HG03457 (cell line): ENCODE data around the gene TACC2.

Experiments
- ATAC-seq: cut with Tn5 transposase; IDR thresholded peaks from one replicate; pipeline ENCODE4 v1.9.1; 2021; ENCODE audit warnings: moderate number of reproducible peaks; ENCODE audit not compliant: unreplicated experiment

TACC2 gene

DNA sequence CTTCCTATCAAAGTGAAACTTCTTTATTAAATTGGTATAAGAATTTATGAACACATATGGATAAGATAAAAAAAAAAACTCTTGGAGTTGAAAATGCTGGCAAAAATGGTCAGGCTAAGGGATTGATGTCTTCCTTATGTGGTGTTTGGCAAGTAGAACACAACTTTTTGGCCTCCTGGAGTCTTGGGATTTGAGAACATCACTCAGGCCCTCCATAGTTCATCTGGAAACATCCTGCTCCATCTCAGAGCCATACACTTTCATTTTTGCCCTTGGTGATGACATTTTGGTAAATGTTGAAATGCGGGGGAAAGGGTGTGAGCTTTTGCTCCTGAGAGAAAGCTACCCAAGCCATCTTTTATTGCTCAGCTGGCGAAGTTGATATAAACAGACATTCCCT lies 254.6 kb downstream of the TACC2 start:
- no peak for ATAC-seq

DNA sequence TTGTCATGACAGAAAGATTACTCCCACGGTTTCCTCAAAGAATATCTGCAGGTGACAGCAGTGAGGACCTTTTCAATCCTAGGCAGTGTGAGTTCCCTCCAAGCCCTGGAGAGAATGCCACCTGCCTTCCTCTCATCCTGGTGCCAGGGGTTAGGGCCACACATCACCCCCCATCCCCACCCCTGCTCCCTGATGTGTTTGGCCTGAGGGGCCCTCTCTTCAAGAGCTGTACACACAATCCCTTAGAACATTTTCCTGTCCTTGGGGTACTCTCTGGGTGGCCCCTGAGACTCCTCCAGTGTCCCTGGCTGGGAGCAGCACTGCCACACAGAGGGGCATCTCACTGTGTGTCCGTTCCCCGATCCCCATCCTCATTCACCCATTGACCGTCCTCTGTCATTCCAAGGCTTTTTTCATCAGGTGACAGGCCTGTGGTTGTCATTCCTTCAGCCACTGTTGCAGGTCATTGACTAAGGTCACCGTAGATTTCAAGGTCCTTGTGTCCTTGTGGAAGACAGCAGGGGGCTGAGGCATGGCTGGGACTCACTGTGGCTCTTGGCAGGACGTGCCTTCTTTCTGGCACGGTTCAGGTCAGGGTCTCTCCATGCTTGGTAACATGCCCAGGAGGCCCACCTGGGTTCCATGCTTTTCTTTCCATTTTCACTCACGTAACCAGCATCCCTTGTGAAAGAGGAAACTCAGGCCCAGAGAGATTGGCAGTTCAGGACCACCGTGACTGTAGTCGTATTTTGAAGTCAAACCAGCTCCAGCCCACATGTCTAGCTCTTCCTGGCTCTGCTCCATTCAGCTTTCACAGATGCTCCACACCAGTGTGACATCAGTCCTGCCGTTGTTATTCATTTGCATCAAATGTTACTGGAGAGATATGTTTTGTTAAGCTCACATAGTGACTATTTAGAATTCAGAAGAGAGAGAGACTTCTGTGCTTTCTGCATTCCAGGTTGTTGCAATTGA lies 255.3 kb downstream of the TACC2 start:
- no peak for ATAC-seq

DNA sequence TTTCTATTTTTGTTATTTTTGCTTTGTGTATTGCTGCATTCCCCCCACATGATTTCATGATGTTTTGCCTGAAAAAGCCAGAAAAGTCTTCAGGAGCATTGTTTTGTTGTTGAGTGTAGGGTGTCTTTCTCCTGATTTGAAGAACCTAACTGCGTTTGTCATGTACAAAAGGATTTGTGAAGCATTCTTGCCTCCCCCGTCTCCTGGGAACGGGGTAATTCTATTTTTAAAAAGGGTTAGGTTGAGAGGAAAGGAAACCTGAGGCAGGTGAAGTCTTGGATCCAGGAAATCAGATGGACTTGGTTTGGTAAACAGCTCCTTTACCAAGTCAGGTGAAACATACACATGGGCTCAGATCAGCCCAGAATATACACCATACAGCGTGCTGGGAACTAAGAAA lies 256.2 kb downstream of the TACC2 start:
- no peak for ATAC-seq

DNA sequence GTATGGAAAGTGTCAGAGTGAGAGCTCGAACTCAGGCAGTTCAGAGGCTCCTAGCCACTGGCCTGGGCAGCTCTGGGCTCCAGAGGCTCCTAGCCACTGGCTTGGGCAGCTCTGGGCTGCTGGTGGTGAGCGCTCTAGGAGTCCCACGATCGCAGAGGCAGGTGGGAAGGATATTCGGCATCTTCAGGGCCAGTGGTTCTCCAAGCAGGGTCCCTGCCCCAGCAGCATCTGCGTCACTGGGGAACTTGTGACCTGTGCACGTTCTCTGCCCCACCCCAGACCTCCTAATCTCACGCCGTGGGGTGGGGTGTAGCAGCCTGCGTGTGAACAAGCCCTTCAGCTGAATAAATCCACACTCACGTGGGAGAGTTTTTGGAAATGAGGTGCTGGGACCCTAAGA lies 256.9 kb downstream of the TACC2 start:
- ATAC-seq, result no peak

GRCh38 chr10:122246830-122247520 lies 258.0 kb downstream of the TACC2 start:
- no peak for ATAC-seq

DNA sequence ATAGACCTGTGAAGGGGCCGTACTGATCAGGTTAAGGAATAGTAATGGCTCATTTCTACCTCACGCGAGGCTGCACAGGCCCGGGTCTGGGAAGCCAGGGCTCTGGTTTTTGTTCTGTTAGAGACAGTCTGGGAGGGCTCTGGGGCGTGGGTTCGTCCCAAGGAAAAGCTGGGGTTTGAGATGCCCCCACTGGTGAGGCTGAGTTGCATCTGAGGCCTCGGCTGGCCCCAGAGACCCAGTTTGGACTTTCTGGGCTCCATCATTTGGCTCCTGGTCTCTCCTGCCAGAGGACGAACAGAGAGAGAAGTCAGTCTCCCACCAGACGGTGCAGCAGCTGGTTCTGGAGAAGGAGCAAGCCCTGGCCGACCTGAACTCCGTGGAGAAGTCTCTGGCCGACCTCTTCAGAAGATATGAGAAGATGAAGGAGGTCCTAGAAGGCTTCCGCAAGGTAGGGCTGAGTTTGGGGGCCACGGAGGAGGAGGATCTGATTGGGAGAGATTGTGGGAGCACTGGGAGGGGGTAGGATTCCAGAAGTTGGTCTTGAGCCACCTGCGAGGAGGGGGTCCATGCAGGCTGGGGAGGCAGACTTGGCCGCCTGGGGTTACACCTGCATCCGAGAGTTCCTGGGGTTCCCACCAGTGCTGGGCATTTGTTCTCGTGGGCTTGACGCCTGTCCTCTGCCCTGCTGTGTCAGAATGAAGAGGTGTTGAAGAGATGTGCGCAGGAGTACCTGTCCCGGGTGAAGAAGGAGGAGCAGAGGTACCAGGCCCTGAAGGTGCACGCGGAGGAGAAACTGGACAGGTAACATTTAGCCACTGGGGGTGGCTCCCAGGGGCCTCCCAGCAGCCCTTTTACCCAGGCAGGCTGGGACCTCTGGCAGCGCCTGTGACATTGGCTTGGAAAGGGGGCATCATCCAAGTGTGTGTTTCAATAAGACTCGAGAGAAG lies 259.7 kb downstream of the TACC2 start:
- ATAC-seq, result no peak

DNA sequence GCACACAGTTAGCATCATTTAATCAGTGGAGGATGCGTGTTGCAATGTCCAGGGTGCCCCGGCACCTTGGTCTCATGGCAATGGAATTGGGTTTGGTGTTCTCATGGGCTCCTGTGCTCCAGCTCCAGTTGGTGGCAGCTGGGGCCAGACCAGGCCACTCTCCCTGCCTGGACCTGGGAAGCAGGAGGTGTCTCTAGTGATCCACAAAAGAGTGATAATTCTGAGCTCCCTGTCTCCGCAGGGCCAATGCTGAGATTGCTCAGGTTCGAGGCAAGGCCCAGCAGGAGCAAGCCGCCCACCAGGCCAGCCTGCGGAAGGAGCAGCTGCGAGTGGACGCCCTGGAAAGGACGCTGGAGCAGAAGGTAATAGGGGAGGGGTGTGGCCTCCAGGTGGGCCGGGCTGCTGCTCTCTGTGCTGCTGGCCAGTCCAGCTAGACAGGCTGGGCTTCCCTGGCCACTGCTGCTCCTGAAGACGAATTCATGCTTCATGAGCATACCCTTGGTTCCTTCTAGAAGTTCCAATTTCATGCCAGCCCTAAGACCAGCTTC lies 260.4 kb downstream of the TACC2 start:
- ATAC-seq, result no peak

- ATAC-seq, result no peak
Measured at GRCh38 chr10:122249991-122250750, 261.2 kb downstream of the TACC2 start.

- no peak for ATAC-seq
Measured at GRCh38 chr10:122251459-122252255, 262.7 kb downstream of the TACC2 start.

GRCh38 chr10:122252805-122253204 lies 263.8 kb downstream of the TACC2 start:
- no peak for ATAC-seq

GRCh38 chr10:122253605-122254004 lies 264.6 kb downstream of the TACC2 start:
- no peak for ATAC-seq

- ATAC-seq, result no peak
Measured at GRCh38 chr10:122254831-122255230, 265.9 kb downstream of the TACC2 start.

DNA sequence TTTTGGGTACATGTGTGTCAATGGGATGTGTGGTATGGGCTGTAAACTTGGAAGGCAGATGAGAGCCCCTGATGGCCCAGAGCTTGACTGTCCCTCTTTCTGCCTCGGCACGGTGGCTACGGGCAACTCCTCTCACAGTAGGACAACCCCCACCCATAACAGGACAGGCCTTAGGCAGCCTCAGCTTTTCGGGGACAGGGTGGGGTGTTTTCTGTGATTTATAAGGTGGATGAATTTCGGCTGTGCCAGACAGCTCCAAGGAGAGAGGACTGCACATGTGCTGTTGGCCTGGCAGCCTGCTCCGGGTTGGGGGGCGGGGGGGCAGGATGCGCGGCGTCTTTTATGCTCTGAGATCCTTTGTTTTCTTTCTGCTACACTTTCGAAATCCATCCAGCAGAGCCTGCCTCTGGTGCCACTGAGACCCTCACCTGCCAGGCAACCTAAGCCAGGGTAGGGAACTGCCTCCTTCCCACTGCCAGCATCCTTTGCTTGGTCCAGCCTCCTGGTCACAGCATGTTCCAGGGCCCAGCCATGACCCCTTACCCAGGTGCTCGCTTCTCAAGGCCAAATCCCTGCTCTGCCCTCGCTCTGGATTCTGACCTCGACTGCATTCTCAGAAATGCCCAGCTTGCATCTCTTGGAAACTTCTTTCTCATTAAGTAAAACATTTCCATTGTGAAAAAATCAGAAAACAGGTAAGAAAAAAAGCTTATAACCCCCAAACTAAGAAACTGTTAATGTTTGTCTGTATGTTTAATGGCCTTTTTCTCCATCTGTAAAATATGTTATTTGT lies 266.7 kb downstream of the TACC2 start:
- no peak for ATAC-seq

DNA sequence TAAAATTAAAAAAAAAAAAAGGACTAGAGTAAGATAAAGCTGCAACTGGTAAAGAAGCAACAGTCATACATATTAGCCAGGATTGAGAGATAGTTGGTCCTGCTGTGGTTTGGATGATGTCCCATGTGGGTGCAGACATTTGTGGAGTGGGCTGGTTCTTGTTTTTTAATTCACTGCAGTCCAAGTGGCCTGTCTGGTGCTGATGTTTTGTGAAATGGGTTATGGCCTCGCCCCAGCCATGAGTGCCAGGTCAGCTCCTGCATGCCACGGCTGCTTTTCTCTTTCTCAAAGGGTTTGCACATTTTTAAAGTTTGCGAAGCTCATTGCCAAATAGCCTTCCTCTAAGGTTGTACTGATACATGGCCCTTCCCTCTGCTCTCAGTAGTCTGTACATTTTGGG lies 268.1 kb downstream of the TACC2 start:
- ATAC-seq, result no peak

- ATAC-seq, result no peak
Measured at GRCh38 chr10:122258136-122259074, 269.4 kb downstream of the TACC2 start.

- ATAC-seq, result no peak
Measured at GRCh38 chr10:122259075-122259466, 270.1 kb downstream of the TACC2 start.

DNA sequence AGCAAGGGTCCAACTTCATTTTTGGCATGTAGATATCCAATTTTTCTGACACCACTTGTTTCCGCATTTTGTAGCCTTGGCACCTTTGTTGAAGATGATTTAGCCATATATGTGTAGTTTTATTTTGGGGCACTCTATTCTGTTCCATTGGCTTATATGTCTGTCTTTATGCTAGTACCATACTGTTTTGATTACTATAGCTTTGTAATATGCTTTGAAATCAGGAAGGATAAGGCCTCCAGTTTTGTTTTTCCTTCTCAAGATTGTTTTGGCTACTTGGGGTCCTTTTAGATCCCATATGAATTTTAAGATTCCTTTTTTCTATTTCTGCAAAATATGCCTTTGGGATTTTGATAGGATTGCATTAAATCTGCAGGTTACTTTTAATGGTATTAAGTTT lies 272.6 kb downstream of the TACC2 start:
- ATAC-seq, result no peak
